Keratinocyte (primary cell): ENCODE results near the gene TBL1XR1. TPM values are rescaled to one million over a fixed set of nuclear protein-coding genes. Genes with fewer than 3 reads are reported as not detected.

Experiments
- DNase-seq: peaks from one replicate; pipeline ENCODE4 v3.0.0-alpha.2; 2011; ENCODE audit warnings: low read depth, missing footprints, low spot score
- FAIRE-seq: peaks from 2 replicates; lab custom pipeline; 2011; peaks lifted over from hg19 to GRCh38; lab: Jason Lieb, UNC
- H2AFZ ChIP-seq: 2 replicates; pipeline ENCODE4 v1.6.0; 2012; ENCODE audit warnings: low read length, control low read depth, inconsistent platforms; ENCODE audit not compliant: control insufficient read depth
- H3K27ac ChIP-seq: 2 replicates; pipeline ENCODE4 v1.5.1; 2011; ENCODE audit warnings: low read length; ENCODE audit not compliant: control insufficient read depth, insufficient read depth
- H3K27me3 ChIP-seq: 3 replicates; pipeline ENCODE4 v1.6.0; 2011; ENCODE audit warnings: low read length; ENCODE audit not compliant: control insufficient read depth, insufficient read depth; ENCODE audit errors: extremely low read depth
- H3K36me3 ChIP-seq, 2 experiments: 2 replicates in 1 of 2; 3 replicates in 1 of 2; pipeline ENCODE4 v1.5.1; 2011; ENCODE audit warnings: low read length in 2 of 2, mild to moderate bottlenecking in 1 of 2; ENCODE audit not compliant: control insufficient read depth in 2 of 2, insufficient read depth in 2 of 2; ENCODE audit errors: extremely low read depth in 1 of 2
- H3K4me1 ChIP-seq: 3 replicates; pipeline ENCODE4 v1.5.1; 2011; ENCODE audit warnings: low read length; ENCODE audit not compliant: control insufficient read depth, insufficient read depth; ENCODE audit errors: extremely low read depth
- H3K4me2 ChIP-seq: 3 replicates; pipeline ENCODE4 v1.6.0; 2011; ENCODE audit warnings: low read depth, low read length; ENCODE audit not compliant: control insufficient read depth, insufficient read depth; ENCODE audit errors: extremely low read depth
- H3K4me3 ChIP-seq, 3 experiments: fragments of 200-600 bp in 1 of 3; sonication (generic) in 1 of 3; 2 replicates in 2 of 3; 3 replicates in 1 of 3; pipeline ENCODE4 v1.5.1; 2011 to 2016; ENCODE audit warnings: low read length in 3 of 3, mild to moderate bottlenecking in 3 of 3, control low read depth in 2 of 3, inconsistent platforms in 1 of 3, low read depth in 1 of 3, mixed read lengths in 1 of 3, mixed run types in 1 of 3, moderate library complexity in 1 of 3; ENCODE audit not compliant: control insufficient read depth in 2 of 3, insufficient read depth in 2 of 3; ENCODE audit errors: extremely low read depth in 1 of 3
- H3K79me2 ChIP-seq: 2 replicates; pipeline ENCODE4 v1.6.0; 2012; ENCODE audit warnings: low read length; ENCODE audit not compliant: control insufficient read depth, insufficient read depth
- H3K9ac ChIP-seq: 3 replicates; pipeline ENCODE4 v1.6.0; 2011; ENCODE audit warnings: low read length; ENCODE audit not compliant: control insufficient read depth, insufficient read depth; ENCODE audit errors: extremely low read depth
- H3K9me1 ChIP-seq: 3 replicates; pipeline ENCODE4 v1.6.0; 2011; ENCODE audit warnings: low read length; ENCODE audit not compliant: control insufficient read depth, insufficient read depth; ENCODE audit errors: extremely low read depth
- H3K9me3 ChIP-seq: 2 replicates; pipeline ENCODE4 v1.5.1; 2012; ENCODE audit warnings: low read depth, low read length; ENCODE audit not compliant: control insufficient read depth
- H4K20me1 ChIP-seq: 3 replicates; pipeline ENCODE4 v1.6.0; 2011; ENCODE audit warnings: low read length; ENCODE audit not compliant: control insufficient read depth, insufficient read depth; ENCODE audit errors: extremely low read depth
- CTCF ChIP-seq, 3 experiments: IDR thresholded peaks in 1 of 3; conservative IDR thresholded peaks in 1 of 3; optimal IDR thresholded peaks in 1 of 3; 2 replicates in 2 of 3; 3 replicates in 1 of 3; pipeline versions ENCODE3 to v1.5.1; 2011; ENCODE audit warnings: low read length in 3 of 3, mild to moderate bottlenecking in 3 of 3, moderate library complexity in 2 of 3, control low read depth in 1 of 3, inconsistent platforms in 1 of 3; ENCODE audit not compliant: insufficient read depth in 2 of 3; ENCODE audit errors: extremely low read depth in 1 of 3
- EZH2 ChIP-seq: IDR thresholded peaks from one replicate; pipeline ENCODE4 v1.6.1; 2012; ENCODE audit warnings: inconsistent platforms, mild to moderate bottlenecking, low read length, moderate library complexity
- dilution Hi-C: fragments of 300-500 bp; cut with MboI; formaldehyde crosslinking; loops from one replicate; pipeline ENCODE4 v1.7.0; 2020; ENCODE audit warnings: low sequenced_read_pairs; ENCODE audit not compliant: extremely low pct_ligation_motif_present
- polyA plus RNA-seq, 5 experiments: library from polyadenylated mRNA; depleted of rRNA in 3 of 5; stranded (reverse) in 3 of 5; stranded (forward) in 1 of 5; unstranded in 1 of 5; fragments of >200 nt; gene quantifications; 1 replicate in 1 of 5; 2 replicates in 3 of 5; 3 replicates in 1 of 5; pipeline versions ENCODE4 v1.2.1 to v1.2.3, GENCODE V29; 2011 to 2012; ENCODE audit warnings: missing spikeins in 2 of 5, low read depth in 1 of 5, low replicate concordance in 1 of 5

The TBL1XR1 gene
- polyA plus RNA-seq, 1 donor (not counting 4 experiments of a cell fraction or from before 2014, with no cell fraction given): 169 TPM

DNA sequence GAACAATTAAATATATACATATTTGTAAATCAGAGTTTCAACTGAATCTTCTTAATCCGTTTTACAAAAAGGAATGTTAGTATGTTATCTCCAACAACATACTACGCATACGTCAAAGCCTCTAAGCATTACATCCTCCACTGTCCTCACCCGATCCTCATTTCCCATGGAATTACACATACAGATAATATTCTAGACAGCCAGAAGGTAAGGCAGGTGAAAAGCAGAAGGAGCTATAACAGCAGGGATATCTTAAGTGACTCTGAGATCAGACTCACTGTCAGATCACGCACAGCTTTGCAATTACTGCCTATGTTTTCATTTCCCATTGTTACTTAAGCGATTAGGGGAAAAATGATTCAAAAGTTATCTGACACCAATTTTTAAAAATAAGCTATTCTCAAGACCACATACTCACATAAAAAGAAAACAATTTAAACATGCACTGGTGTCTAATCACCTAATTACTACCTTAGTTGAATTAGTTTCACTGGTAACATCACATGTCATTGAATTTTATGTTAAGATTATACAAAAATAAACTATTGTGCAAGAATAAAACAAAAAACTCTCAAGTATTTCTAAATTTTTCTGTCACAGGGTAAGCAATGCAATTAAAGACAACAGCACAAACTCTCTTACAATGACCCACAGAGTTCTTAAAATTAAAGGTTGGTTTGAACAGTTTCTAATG lies 92.8 kb downstream of the TBL1XR1 start:
- no peak for DNase-seq
- Histone ChIP-seq H4K20me1 (no peaks in the 10 kb centered on the region), H3K9ac (no peak overlapping the region)

DNA sequence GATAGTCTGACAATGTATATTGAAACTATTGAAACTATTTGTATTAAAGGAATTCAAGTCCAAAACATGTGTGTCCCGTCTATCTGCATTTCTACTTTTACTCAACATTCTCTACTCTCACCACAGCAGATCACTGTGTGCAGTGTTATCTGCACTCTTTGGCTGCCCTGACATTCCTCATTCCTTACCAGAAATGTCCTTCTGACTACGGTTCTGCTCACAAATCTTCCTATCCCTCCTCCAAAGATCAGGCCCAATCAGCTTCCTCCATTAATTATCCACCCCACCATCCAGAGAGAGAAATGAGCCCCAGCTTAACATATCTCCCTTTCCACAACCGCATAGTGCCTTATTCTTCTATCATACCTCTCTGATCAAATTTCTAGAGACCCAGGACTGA lies 94.7 kb downstream of the TBL1XR1 start:
- Histone ChIP-seq H3K9me1 (no peaks in the 10 kb centered on the region), H3K27ac (no peak overlapping the region), H3K79me2 (peaks cover 96% of the 10 kb centered on the region), H3K4me3 (no peak overlapping the region), H3K36me3 (no peaks in the 10 kb centered on the region), H3K4me1 (no peaks in the 10 kb centered on the region), H3K27me3 (no peaks in the 10 kb centered on the region), H3K9me3 (no peaks in the 10 kb centered on the region), H4K20me1 (no peaks in the 10 kb centered on the region), H2AFZ (no peak overlapping the region), H3K9ac (no peak overlapping the region), H3K4me2 (no peak overlapping the region)
- no peak for TF ChIP-seq CTCF (optimal IDR thresholded peaks at IDR 0.05 in 1 of 3, IDR thresholded peaks at IDR 0.05 in 1 of 3, conservative IDR thresholded peaks at IDR 0.05 in 1 of 3; ENCODE audit: extremely low read depth in 1 of 3, insufficient read depth in 2 of 3, low read length in 3 of 3)
- no peak for TF ChIP-seq EZH2
- dilution Hi-C loops: no loop called here
- FAIRE-seq: peak; percentile 23
- no peak for DNase-seq

More for the DNA sequence above, 92.8 kb downstream of the TBL1XR1 start:
- no peak for FAIRE-seq
- H3K27ac ChIP-seq: no peak overlapping the region
- no peaks in the 10 kb centered on the region for H3K9me1 ChIP-seq
- dilution Hi-C loops: no loop called here
- H3K79me2 ChIP-seq: peaks cover 97% of the 10 kb centered on the region
- no peak overlapping the region for H3K4me2 ChIP-seq
- no peaks in the 10 kb centered on the region for H3K9me3 ChIP-seq
- TF ChIP-seq EZH2 (no peak), CTCF (optimal IDR thresholded peaks at IDR 0.05 in 1 of 3, IDR thresholded peaks at IDR 0.05 in 1 of 3, conservative IDR thresholded peaks at IDR 0.05 in 1 of 3; ENCODE audit: extremely low read depth in 1 of 3, insufficient read depth in 2 of 3, low read length in 3 of 3) (no peak)
- H3K4me3 ChIP-seq: no peak overlapping the region
- no peak overlapping the region for H2AFZ ChIP-seq
- H3K36me3 ChIP-seq: no peaks in the 10 kb centered on the region
- peaks cover 4% of the 10 kb centered on the region for H3K4me1 ChIP-seq
- H3K27me3 ChIP-seq: no peaks in the 10 kb centered on the region
